Fibroblast of villous mesenchyme (primary cell): ENCODE results near the gene NT5C1A. TPM values are rescaled to one million over a fixed set of nuclear protein-coding genes. Genes with fewer than 3 reads are reported as not detected.

Source experiments
- DNase-seq: peaks from one replicate; pipeline ENCODE4 v3.0.0-alpha.2; 2010; ENCODE audit warnings: low read depth
- H3K4me3 ChIP-seq: 2 replicates; pipeline ENCODE4 v1.5.1; 2011; ENCODE audit warnings: low read depth, mild to moderate bottlenecking, low read length
- CTCF ChIP-seq: IDR thresholded peaks from 2 replicates; pipeline ENCODE4 v1.5.1; 2012; ENCODE audit warnings: low read depth, mild to moderate bottlenecking, low read length; ENCODE audit not compliant: insufficient read depth
- total RNA-seq: library from RNA; depleted of rRNA; stranded (reverse); fragments of >200 nt; gene quantifications from 2 replicates; pipeline ENCODE4 v1.2.3, GENCODE V29; 2012

NT5C1A gene
- total RNA-seq, 1 donor, result not detected

- no peak overlapping the region for H3K4me3 ChIP-seq
- peak; percentile 66 for DNase-seq
- TF ChIP-seq CTCF, result no peak
Measured at GRCh38 chr1:39613250-39613649, 58.7 kb downstream of the NT5C1A start.

- H3K4me3 ChIP-seq, result no peak overlapping the region
- peak; percentile 51 for TF ChIP-seq CTCF
- DNase-seq, result no peak
Measured at GRCh38 chr1:39609618-39610331, 62.1 kb downstream of the NT5C1A start.

Other genes with a start within 250 kb of the NT5C1A start
- gene BMP8A, start 180.5 kb downstream of the NT5C1A start, total RNA-seq, result 0.97 and 1.7 TPM in 2 replicates
- 115 and 144 TPM in 2 replicates for gene PABPC4, start 95.3 kb downstream of the NT5C1A start, total RNA-seq
- gene HEYL, start 32.5 kb downstream of the NT5C1A start, total RNA-seq, result under 0.01 and 0.32 TPM in 2 replicates
- not detected in 2 replicates for gene HPCAL4, start 19.3 kb upstream of the NT5C1A start, total RNA-seq
- 23.8 and 31.1 TPM in 2 replicates for gene PPIE, start 66.8 kb upstream of the NT5C1A start, total RNA-seq
- 1.7 and 5.2 TPM in 2 replicates for gene OXCT2, start 99.2 kb upstream of the NT5C1A start, total RNA-seq
- gene BMP8B, start 116.8 kb upstream of the NT5C1A start, total RNA-seq, result under 0.01 TPM in 1 of 2 replicates, not detected in the other
- 19.6 and 23.3 TPM in 2 replicates for gene TRIT1, start 211.4 kb upstream of the NT5C1A start, total RNA-seq
- gene MYCL, start 229.8 kb upstream of the NT5C1A start, total RNA-seq, result under 0.01 TPM in 1 of 2 replicates, not detected in the other